ENCODE results near the gene SLC38A10.

- TF ChIP-seq CTCF (conservative IDR thresholded peaks at IDR 0.05; ENCODE audit: low read depth, low read length) (no peak), POLR2A (IDR thresholded peaks at IDR 0.05; ENCODE audit: low read depth, low read length) (no peak), BHLHE40 (IDR thresholded peaks at IDR 0.05; ENCODE audit: low read depth, low read length) (no peak)
Measured at GRCh38 chr17:81272616-81273015, 22.5 kb downstream of the SLC38A10 start.

All from IMR-90 (cell line).